HepG2 (cell line): Measurements from ENCODE around the gene NEGR1. TPM values are rescaled to one million over a fixed set of nuclear protein-coding genes. Genes with fewer than 3 reads are reported as not detected.

ENCODE experiments used
- ATAC-seq: fragments of 200-7000 bp; cut with Tn5 transposase; 3 replicates; pipeline ENCODE4 v1.9.1; 2020; ENCODE audit warnings: mild to moderate bottlenecking, moderate library complexity
- BruUV-seq: library from RNA; stranded (reverse); fragments of 400-500 nt; replicated peaks from 2 replicates; lab custom pipeline; 2021; lab: Mats Ljungman, UMichigan
- CTCF ChIA-PET: fragments of 300-600 bp; formaldehyde crosslinking; extraction: SDS; loops from one replicate; lab custom pipeline; 2021; ENCODE audit warnings: low total read pairs, inconsistent platforms, low intra/inter-chr PET ratio; lab: Yijun Ruan, JAX
- POLR2A ChIA-PET: fragments of 350-600 bp; sonication (Branson Sonifier 250); formaldehyde crosslinking; loops from one replicate; lab custom pipeline; 2020; ENCODE audit warnings: antibody characterized with exemption, inconsistent platforms; lab: Yijun Ruan, JAX
- DNase-seq: peaks from one replicate; pipeline ENCODE4 v3.0.0-alpha.2; 2015; ENCODE audit warnings: low spot score
- FAIRE-seq: peaks from 3 replicates; lab custom pipeline; 2011; peaks lifted over from hg19 to GRCh38; lab: Jason Lieb, UNC
- H2AFZ ChIP-seq: one replicate; pipeline ENCODE4 v1.6.1; 2011; ENCODE audit warnings: low read length, inconsistent platforms
- H3K27ac ChIP-seq: fragments of 300-600 bp; 3 replicates; pipeline ENCODE4 v1.8.0; 2011; ENCODE audit warnings: mixed run types, mild to moderate bottlenecking, mixed read lengths, low read length, inconsistent platforms; ENCODE audit not compliant: insufficient read depth; ENCODE audit errors: extremely low read length
- H3K27me3 ChIP-seq, 2 experiments: fragments of 200-600 bp in 1 of 2; 2 replicates in 1 of 2; 3 replicates in 1 of 2; pipeline versions ENCODE4 v1.6.0 to v1.8.0; 2011; ENCODE audit warnings: low read length in 2 of 2, mild to moderate bottlenecking in 2 of 2, moderate library complexity in 2 of 2, inconsistent platforms in 1 of 2; ENCODE audit not compliant: insufficient read depth in 2 of 2, control insufficient read depth in 1 of 2
- H3K36me3 ChIP-seq, 2 experiments: fragments of 200-600 bp in 1 of 2; replicated peaks in 1 of 2; 2 replicates in 1 of 2; 3 replicates in 1 of 2; pipeline versions ENCODE4 v1.5.1 to v1.8.0; 2011; ENCODE audit warnings: low read length in 2 of 2, inconsistent platforms in 1 of 2; ENCODE audit not compliant: insufficient read depth in 2 of 2, control insufficient read depth in 1 of 2
- H3K4me1 ChIP-seq: 2 replicates; pipeline ENCODE4 v1.5.1; 2012; ENCODE audit warnings: low read length, inconsistent platforms; ENCODE audit not compliant: insufficient read depth
- H3K4me2 ChIP-seq: 2 replicates; pipeline ENCODE4 v1.6.0; 2011; ENCODE audit warnings: low read depth, low read length, inconsistent platforms
- H3K4me3 ChIP-seq, 3 experiments: fragments of 200-600 bp in 1 of 3; sonication (generic), shearing (Covaris generic) in 1 of 3; replicated peaks in 1 of 3; 2 replicates each; pipeline ENCODE4 v1.5.1; 2011 to 2016; ENCODE audit warnings: low read length in 3 of 3, inconsistent platforms in 2 of 3, low read depth in 2 of 3, mild to moderate bottlenecking in 2 of 3, control low read depth in 1 of 3, mixed read lengths in 1 of 3; ENCODE audit not compliant: insufficient read depth in 1 of 3
- H3K79me2 ChIP-seq: one replicate; pipeline ENCODE4 v1.6.1; 2011; ENCODE audit warnings: low read length, inconsistent platforms; ENCODE audit not compliant: insufficient read depth
- H3K9ac ChIP-seq: 2 replicates; pipeline ENCODE4 v1.6.0; 2011; ENCODE audit warnings: mild to moderate bottlenecking, low read depth, low read length, inconsistent platforms; ENCODE audit not compliant: insufficient read depth
- H3K9me3 ChIP-seq: 2 replicates; pipeline ENCODE4 v1.5.1; 2012; ENCODE audit warnings: mild to moderate bottlenecking, low read length
- H4K20me1 ChIP-seq: 2 replicates; pipeline ENCODE4 v1.6.0; 2011; ENCODE audit warnings: inconsistent platforms, mild to moderate bottlenecking, low read length, moderate library complexity; ENCODE audit not compliant: insufficient read depth
- BCLAF1 ChIP-seq: fragments of 450-650 bp; IDR thresholded peaks from 2 replicates; pipeline ENCODE4 v1.6.1; 2017; ENCODE audit warnings: mild to moderate bottlenecking
- EED ChIP-seq: sonication (generic); formaldehyde crosslinking; IDR thresholded peaks from 2 replicates; pipeline ENCODE4 v1.5.0; 2020; ENCODE audit warnings: mild to moderate bottlenecking, missing genetic modification reagents
- HBP1 ChIP-seq: IDR thresholded peaks from 2 replicates; pipeline ENCODE4 v1.6.1; 2016; ENCODE audit warnings: low read depth, control low read depth
- HINFP ChIP-seq: sonication (generic); formaldehyde crosslinking; IDR thresholded peaks from 2 replicates; pipeline ENCODE4 v1.4.0; 2020; ENCODE audit warnings: low read depth, mild to moderate bottlenecking, missing genetic modification reagents
- MAF1 ChIP-seq: sonication (generic); formaldehyde crosslinking; IDR thresholded peaks from 2 replicates; pipeline ENCODE4 v1.5.0; 2020; ENCODE audit warnings: missing genetic modification reagents, borderline replicate concordance
- NR2F6 ChIP-seq, 2 experiments: IDR thresholded peaks; 2 replicates each; pipeline ENCODE4 v1.6.1; 2016; ENCODE audit warnings: antibody characterized with exemption in 1 of 2, mild to moderate bottlenecking in 1 of 2
- SOX6 ChIP-seq, 2 experiments: fragments of 450-650 bp in 1 of 2; sonication (generic) in 1 of 2; formaldehyde crosslinking in 1 of 2; IDR thresholded peaks; 2 replicates each; pipeline versions ENCODE4 v1.4.0 to v1.6.1; 2017 to 2020; ENCODE audit warnings: antibody characterized with exemption in 1 of 2, mild to moderate bottlenecking in 1 of 2, missing genetic modification reagents in 1 of 2
- ZKSCAN1 ChIP-seq: fragments of 150-350 bp; IDR thresholded peaks from 2 replicates; pipeline ENCODE4 v1.6.1; 2014; ENCODE audit warnings: low read length
- ZNF232 ChIP-seq: sonication (generic); formaldehyde crosslinking; IDR thresholded peaks from 2 replicates; pipeline ENCODE4 v1.4.0; 2020; ENCODE audit warnings: missing genetic modification reagents, borderline replicate concordance
- WGBS: methylation state at CpG from one replicate; pipeline ENCODE4 v1.1.6; 2017; ENCODE audit warnings: low lambda C conversion rate; 5-methylcytosine and 5-hydroxymethylcytosine counted together
- in situ Hi-C: cut with HindIII; loops from 2 replicates; pipeline ENCODE4 v1.10.0; 2017; ENCODE audit warnings: low pct_unique_long_range_greater_than_20kb; ENCODE audit not compliant: extremely low pct_ligation_motif_present
- intact Hi-C: fragments of 100-400 bp; cut with micrococcal nuclease; formaldehyde crosslinking; loops from one replicate; pipeline ENCODE4 v1.10.0; 2022; ENCODE audit not compliant: unreplicated experiment
- polyA plus RNA-seq, 8 experiments: library from polyadenylated mRNA; depleted of rRNA in 3 of 8; stranded (reverse) in 7 of 8; unstranded in 1 of 8; fragments of >200 nt; fragmentation: Illumina TruSeq in 4 of 8; extraction: Trizol in 4 of 8; gene quantifications; 2 replicates each; pipeline versions ENCODE4 v1.2.1 to v1.2.3, GENCODE V29; 2011 to 2016; ENCODE audit warnings: low read depth in 4 of 8, missing spikeins in 1 of 8, mixed read lengths in 1 of 8; ENCODE audit not compliant: insufficient read depth in 1 of 8
- total RNA-seq, 5 experiments: library from RNA; depleted of rRNA; stranded (reverse); fragments of >200 nt; fragmentation: Illumina TruSeq; extraction: Trizol; gene quantifications; 2 replicates each; pipeline ENCODE4 v1.2.3, GENCODE V29; 2016; ENCODE audit warnings: low read depth in 1 of 5
- TF ChIP-seq, protein P1 (sequence below): sonication (generic); formaldehyde crosslinking; IDR thresholded peaks from 2 replicates; pipeline ENCODE4 v1.9.0; 2021; ENCODE audit warnings: missing genetic modification reagents, mild to moderate bottlenecking, borderline replicate concordance
- TF ChIP-seq, protein P2 (sequence below): sonication (generic); formaldehyde crosslinking; IDR thresholded peaks from 2 replicates; pipeline ENCODE4 v1.4.0; 2020; ENCODE audit warnings: mild to moderate bottlenecking, missing genetic modification reagents
- TF ChIP-seq, protein P3 (sequence below): sonication (generic); formaldehyde crosslinking; IDR thresholded peaks from 2 replicates; pipeline ENCODE4 v1.5.1; 2020; ENCODE audit warnings: mild to moderate bottlenecking, missing genetic modification reagents, moderate library complexity

Gene NEGR1
- total and polyA plus RNA-seq, 2 of the 13 experiments (the other 11 are each of a cell fraction or from before 2014, with no cell fraction given) = not detected

DNA sequence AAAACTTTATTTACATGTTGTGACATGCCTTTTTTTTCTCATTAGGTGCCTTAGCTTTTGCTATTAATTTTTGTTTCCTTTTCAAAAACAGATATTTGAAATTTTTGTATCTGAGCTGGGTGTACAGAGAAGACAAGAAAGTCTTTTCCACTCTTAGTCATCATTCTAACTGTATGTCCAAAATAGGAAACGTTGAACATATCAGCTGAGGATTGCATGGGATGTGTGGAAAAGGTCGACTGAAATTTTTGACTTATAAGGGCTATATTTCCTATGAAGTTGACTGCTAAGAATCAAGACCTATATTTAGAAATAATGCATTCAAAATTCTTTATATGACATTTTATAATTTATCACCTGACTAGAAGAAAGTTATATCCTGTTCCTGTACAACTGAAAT is 931.5 kb downstream of the NEGR1 start:
- ChIA-PET CTCF (no interaction called here), POLR2A (no interaction called here)
- no peaks in the 10 kb centered on the region for H3K79me2 ChIP-seq
- H3K9me3 ChIP-seq = peaks cover 78% of the 10 kb centered on the region
- WGBS = 0% methylated on average over 2 of the region's 2 CpGs
- no peak overlapping the region for H3K4me3 ChIP-seq
- no peaks in the 10 kb centered on the region for H3K36me3 ChIP-seq
- BruUV-seq = no TSS peak
- no peak overlapping the region for H2AFZ ChIP-seq
- in situ Hi-C loops (no loop called here), intact Hi-C loops (no loop called here)
- H4K20me1 ChIP-seq = no peaks in the 10 kb centered on the region
- FAIRE-seq (no peak), ATAC-seq (no peak), DNase-seq (no peak)
- H3K9ac ChIP-seq = no peak overlapping the region
- no peak overlapping the region for H3K27ac ChIP-seq
- no peak overlapping the region for H3K4me2 ChIP-seq
- no peaks in the 10 kb centered on the region for H3K27me3 ChIP-seq
- no peaks in the 10 kb centered on the region for H3K4me1 ChIP-seq
- TF ChIP-seq ZNF232 (CRISPR knock-in tag) (no peak), ZKSCAN1 (no peak), MAF1 (CRISPR knock-in tag) (no peak), HINFP (CRISPR knock-in tag) (no peak), BCLAF1 (no peak), NR2F6 (IDR thresholded peaks at IDR 0.05) (no peak), NR2F6 (CRISPR knock-in tag; IDR thresholded peaks at IDR 0.05) (no peak), HBP1 (CRISPR knock-in tag) (no peak), SOX6 (IDR thresholded peaks at IDR 0.05) (no peak), SOX6 (CRISPR knock-in tag; IDR thresholded peaks at IDR 0.05) (no peak), EED (no peak)
- TF ChIP-seq, protein P1, sequence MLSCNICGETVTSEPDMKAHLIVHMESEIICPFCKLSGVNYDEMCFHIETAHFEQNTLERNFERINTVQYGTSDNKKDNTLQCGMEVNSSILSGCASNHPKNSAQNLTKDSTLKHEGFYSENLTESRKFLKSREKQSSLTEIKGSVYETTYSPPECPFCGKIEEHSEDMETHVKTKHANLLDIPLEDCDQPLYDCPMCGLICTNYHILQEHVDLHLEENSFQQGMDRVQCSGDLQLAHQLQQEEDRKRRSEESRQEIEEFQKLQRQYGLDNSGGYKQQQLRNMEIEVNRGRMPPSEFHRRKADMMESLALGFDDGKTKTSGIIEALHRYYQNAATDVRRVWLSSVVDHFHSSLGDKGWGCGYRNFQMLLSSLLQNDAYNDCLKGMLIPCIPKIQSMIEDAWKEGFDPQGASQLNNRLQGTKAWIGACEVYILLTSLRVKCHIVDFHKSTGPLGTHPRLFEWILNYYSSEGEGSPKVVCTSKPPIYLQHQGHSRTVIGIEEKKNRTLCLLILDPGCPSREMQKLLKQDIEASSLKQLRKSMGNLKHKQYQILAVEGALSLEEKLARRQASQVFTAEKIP = no peak
- TF ChIP-seq, protein P2, sequence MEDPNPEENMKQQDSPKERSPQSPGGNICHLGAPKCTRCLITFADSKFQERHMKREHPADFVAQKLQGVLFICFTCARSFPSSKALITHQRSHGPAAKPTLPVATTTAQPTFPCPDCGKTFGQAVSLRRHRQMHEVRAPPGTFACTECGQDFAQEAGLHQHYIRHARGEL (CRISPR knock-in tag) = no peak
- TF ChIP-seq, protein P3, sequence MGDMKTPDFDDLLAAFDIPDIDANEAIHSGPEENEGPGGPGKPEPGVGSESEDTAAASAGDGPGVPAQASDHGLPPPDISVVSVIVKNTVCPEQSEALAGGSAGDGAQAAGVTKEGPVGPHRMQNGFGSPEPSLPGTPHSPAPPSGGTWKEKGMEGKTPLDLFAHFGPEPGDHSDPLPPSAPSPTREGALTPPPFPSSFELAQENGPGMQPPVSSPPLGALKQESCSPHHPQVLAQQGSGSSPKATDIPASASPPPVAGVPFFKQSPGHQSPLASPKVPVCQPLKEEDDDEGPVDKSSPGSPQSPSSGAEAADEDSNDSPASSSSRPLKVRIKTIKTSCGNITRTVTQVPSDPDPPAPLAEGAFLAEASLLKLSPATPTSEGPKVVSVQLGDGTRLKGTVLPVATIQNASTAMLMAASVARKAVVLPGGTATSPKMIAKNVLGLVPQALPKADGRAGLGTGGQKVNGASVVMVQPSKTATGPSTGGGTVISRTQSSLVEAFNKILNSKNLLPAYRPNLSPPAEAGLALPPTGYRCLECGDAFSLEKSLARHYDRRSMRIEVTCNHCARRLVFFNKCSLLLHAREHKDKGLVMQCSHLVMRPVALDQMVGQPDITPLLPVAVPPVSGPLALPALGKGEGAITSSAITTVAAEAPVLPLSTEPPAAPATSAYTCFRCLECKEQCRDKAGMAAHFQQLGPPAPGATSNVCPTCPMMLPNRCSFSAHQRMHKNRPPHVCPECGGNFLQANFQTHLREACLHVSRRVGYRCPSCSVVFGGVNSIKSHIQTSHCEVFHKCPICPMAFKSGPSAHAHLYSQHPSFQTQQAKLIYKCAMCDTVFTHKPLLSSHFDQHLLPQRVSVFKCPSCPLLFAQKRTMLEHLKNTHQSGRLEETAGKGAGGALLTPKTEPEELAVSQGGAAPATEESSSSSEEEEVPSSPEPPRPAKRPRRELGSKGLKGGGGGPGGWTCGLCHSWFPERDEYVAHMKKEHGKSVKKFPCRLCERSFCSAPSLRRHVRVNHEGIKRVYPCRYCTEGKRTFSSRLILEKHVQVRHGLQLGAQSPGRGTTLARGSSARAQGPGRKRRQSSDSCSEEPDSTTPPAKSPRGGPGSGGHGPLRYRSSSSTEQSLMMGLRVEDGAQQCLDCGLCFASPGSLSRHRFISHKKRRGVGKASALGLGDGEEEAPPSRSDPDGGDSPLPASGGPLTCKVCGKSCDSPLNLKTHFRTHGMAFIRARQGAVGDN (CRISPR knock-in tag) = no peak
